GM19467 (cell line): ENCODE results near the gene ZFP92.

ENCODE experiments used
- ATAC-seq: cut with Tn5 transposase; IDR thresholded peaks from one replicate; pipeline ENCODE4 v1.9.1; 2021; ENCODE audit warnings: mild to moderate bottlenecking, moderate library complexity; ENCODE audit not compliant: unreplicated experiment

The ZFP92 gene

DNA sequence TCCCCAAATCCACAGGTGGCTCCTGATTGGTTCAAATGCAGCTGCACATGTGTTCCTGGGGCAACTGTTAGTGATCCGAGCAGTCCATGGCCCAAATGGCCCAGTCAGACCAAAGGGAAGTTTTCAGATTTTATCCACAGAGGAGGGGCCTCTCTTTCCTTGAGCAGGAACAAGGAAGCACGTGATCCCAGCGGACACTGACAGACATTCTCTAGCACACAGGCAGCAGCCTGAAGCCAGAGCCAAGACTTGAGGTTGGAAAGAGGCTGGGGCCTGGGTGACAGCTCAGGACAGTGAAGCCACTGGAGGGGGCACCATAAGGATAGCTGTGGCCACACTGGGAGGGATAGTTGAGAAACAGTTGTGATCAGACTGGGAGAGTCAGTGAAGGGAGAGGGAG is 3.5 kb upstream of the ZFP92 start:
- no peak for ATAC-seq

DNA sequence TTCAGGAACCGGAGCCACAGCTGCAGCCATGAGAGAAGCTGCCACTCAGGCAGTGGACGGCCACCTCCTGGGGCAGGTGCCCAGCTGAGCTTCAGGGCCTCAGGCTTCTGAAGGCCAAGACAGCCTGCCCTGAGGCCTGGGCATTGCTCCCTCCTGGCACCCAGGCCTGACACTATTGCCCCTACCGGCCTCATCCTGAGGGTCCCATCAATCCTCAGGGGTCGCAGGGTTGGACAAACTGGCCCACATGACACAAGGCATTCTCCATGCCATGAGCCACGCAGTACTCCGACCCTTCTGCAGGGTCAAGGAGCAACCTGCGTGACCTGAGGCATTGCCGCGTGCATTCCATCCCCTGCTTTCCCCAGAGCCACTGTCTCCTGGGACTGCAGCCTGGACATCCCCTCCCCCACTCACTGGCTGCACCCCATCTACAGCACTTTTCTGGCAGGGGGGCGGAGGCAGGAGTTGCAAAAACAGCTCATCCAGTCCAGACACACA is 3.0 kb upstream of the ZFP92 start:
- ATAC-seq, result no peak

DNA sequence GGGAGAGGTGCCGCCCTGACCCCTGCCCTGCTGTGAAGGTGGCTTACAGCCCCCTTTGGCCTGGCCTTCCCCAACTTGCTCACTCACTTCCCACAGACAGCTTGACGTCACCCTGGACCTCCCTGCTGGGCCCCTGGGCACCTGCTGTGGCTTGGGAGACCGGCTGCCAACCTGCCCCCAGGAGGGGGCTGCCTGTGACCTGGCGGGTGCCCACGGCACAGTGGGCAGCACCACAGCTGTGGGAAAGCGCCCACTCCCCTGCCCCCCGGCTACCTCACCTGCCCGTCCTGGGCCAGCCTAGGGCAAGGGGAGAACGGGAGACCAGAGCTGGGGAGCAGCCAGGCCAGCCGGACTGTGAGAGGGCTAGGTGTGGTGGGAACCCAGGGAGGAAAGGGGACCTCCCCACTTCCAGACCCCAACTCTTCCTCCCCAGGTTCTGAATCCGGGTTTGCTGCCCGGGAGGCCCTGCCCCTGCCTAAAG is 2.4 kb upstream of the ZFP92 start:
- no peak for ATAC-seq

DNA sequence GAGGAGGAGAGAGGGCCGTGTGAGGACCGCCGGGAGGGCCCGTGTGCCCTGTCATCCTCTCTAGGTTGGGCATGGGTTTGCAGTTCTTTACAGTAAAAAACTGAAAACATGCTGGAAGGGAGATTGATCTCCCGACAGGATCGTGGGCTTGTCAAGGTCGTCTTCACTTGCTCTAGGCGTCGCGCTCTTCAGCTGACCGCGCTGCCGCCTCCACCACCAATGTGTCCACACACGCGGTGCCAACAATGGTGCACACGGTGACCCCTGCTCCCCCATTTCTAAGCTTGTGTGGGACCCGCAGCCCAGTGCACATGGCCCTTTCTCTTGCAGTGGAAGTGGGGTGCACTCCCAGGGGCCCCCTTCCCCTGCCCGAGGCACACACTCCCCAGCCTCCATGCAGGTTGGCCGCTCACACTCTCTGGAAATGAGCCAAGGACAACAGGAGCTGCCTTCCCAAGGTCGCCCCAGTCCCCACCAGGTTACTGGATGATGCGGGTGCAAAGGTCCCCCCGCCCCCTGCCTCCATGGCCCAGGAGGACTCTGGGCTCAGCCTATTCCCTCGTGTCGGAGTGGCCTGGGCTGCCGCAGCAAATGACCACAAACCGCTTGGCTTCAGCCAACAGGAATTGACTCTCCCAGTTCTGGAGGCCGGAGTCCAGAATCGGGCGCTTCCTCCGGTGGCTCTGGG is 1.7 kb upstream of the ZFP92 start:
- ATAC-seq, result no peak

- no peak for ATAC-seq
These were observed 899 bp upstream of the ZFP92 start for GRCh38 chrX:153410373-153410772.

GRCh38 chrX:153410888-153411254 is 401 bp upstream of the ZFP92 start:
- ATAC-seq, result no peak

- ATAC-seq, result no peak
These were observed 809 bp downstream of the ZFP92 start for GRCh38 chrX:153411988-153412574.

DNA sequence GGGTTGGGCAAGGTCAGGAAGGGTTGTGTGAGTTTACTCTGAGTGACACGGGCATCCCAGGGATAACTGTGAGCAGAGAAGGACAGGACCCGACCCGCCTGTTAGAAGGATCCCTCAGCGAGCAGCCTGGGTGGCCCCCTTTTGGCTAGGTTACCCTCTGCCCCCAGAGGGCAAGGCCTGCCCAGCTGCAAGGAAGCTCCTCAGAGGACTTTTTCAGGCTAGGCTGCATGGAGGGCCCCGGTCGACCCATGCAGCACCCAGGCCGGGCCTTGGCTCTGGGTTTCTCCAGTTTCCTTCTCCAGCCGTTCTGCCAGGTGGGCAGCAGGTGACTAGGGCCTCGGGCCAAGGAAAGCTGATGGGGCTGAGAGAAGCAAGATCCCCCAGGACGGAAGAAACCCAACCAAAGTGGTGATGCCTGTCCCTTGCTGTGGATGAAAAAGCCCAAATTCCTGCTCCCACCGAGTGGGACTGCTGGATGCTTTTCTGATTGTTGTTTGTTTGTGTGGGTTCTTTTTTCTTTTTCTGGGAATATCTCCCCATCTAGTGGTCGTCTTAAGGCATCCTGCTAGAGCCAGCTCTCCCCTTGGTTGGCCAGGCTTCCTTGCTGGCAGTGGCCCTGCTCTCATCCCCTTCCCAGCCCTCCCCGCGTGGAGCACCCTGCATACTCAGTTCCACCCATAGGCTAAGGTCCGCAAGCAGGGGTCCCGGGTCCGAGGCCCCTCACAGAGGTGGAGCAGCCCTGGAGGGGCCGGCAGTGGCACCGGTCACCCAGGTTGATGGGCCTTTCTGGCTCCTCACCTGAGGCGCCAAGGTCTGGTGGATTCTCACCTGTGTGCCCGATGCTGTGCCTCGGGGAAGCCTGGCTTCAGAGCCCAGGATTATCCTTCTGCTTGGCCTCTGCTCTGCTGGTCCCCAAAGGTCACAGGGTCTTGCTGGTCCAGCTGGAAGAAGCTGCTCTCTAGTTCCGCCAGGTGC is 1.8 kb downstream of the ZFP92 start:
- no peak for ATAC-seq

DNA sequence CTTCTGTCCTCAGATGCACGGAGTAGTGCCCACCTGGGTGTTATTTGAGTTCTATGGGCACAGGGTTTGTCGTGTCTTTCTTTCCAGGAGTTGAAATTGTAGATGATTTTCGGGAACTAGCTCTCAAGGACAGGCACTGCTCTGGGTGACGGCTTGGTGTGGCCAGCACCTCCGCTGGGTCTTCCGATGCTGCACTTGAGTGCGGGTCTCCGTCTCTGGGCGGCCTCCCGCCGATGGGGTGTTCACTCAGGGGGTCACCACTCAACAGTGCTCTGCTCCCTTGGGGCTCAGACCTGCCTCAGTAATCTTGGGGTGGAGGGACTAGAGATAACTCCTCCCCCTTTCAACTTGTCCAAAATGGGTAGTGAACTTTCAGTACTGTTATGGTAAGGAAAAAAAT is 2.5 kb downstream of the ZFP92 start:
- ATAC-seq, result no peak

GRCh38 chrX:153414856-153415510 is 3.7 kb downstream of the ZFP92 start:
- ATAC-seq, result no peak

DNA sequence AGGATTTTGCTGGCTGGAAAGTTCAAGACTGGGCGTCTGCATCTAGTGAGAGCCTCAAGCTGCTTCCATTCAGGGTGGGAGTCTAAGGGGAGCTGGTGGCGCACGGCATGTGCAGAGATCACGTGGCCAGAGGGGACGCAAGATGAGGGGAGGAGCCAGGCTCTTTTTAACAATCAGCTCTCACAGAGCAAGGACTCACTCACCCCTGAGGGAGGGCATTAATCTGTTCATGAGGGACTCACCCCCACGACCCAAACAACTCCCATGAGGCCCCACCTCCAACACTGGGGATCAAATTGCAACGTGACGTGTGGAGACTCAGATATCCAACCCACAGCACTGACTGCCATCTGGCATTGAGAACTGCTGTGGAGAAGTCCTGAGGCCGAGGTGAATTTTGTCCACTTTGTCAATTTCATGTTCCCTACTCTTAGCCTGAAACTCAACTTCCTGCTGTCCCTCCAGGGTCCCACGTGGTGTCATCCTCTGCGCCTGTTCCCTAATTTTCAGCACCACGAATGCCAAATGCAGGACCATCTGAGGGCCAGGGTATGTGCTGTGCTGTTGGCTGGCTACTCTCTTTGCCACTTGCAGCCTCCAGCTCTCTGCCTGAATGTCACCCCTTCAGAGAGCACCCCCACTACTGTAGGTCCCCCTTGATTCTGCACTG is 5.6 kb downstream of the ZFP92 start:
- ATAC-seq, result no peak

DNA sequence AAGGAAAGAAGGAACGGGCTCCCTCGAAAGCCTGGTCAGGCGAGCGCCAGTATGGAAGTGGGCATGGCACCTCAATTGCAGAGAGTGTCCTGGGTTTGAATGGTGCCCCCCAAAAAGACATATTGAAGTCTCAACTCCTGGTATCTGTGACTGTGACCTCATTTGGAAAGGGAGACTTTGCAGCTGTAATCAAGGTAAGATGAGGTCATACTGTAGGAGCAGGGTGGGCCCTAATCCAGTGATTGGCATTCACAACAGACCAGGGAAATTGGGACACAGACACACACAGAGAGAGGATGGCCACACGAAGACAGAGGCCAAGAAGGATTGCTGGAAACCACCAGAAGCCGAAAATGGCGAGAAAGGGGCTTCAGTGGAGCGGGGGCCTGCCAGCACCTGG is 6.4 kb downstream of the ZFP92 start:
- ATAC-seq, result no peak

GRCh38 chrX:153420851-153421599 is 9.8 kb downstream of the ZFP92 start:
- no peak for ATAC-seq

GRCh38 chrX:153421856-153422255 is 10.6 kb downstream of the ZFP92 start:
- ATAC-seq, result no peak

DNA sequence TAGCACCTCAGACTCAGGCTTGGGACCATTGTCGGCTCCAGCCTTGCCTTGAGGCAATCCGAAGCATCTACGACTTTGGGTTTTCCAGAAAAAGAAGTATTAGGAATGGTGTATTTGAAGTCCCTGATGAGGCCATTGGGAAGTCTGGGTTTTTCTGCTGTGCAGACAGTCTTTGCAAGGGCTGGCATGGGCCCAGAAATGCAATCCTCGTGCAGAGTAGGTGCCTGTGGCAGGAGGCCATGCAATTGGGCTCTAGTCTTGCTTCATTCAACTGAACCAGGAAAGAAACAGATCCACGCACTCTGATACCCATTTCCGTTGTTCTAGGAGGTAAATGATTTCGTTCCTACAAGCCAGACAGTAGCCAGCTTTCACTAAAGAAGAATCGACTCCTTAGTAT is 12.4 kb downstream of the ZFP92 start:
- no peak for ATAC-seq

GRCh38 chrX:153426204-153426603 is 14.9 kb downstream of the ZFP92 start:
- ATAC-seq, result no peak

DNA sequence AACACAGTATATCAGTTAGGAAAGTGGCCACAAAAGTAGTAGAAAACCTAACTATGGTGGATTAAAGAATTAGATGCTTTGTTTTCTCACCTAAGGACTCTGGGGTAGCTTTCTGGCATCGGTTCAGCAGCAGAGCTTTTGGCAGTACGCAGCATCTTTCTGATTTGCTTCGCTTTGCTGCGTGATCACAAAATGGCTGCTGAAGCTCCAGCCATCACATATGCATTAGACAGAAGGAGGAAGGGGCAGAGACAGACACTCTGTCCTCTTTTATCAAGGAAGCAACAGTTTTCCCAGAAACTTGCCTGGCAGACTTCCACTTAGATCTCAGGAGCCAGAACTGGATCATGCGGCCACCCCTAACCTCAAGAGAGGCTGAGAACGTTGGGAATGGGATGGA is 19.5 kb downstream of the ZFP92 start:
- ATAC-seq, result no peak

DNA sequence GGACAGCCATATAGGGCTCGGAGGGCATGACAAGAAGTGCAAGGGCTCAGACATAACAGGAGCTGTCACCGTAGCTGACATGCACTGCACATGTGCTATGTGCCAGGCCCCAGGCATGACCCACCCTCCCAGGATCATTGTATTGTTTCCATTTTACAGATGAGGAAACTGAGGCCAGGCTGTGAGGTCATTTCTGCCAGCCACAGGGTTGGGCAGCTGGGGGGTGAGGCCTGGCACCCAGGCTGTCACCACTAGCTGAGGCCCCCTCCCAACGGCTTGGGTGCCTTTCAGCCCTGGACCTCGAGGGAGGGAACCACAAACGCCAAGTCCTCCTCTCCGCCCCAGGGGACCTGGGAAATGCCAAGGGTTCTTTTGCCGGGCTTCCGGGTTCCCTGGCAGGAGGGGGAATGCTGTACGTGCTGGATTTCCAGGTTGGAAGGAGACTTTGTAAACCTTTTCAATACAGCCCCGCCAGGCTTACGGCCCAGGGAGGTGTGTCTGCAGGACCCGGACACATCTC is 21.9 kb downstream of the ZFP92 start:
- no peak for ATAC-seq

DNA sequence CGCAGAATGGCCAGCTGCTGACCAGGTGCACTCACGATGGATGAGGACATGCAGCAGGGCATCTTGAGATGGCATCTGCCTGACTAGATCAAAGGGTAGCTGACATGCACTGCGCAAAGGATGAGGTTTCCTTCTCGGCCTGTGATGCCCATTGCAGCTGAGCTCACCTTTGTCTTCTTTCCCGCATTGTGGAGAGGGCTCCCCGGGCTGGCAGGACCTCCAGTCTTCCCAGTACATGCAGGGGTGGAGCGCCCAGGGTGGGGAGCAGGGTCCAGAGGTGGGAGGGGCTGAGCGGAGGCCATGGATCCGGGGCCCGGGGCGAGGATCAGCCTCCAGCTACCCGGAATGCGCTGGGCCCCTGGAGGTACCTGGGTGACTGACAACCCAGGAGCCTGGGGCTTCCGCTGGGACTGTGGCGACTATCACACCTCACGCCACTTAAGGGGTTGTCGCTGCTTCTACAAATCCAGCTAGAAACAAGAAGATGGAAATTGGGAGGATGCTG is 22.6 kb downstream of the ZFP92 start:
- no peak for ATAC-seq
